OCI-LY1 (cell line): ENCODE results near the gene SLC9A7.
A peak's percentile ranks its signal among the peaks of the same experiment; 100 is the strongest.
"Not testable (repeated sequence)": the region's sequence is repeated elsewhere in the genome, so short reads cannot be mapped to it uniquely, and the experiment has no call there.

ENCODE experiments used
- H2AFZ ChIP-seq: fragments of 200-600 bp; sonication (generic), shearing (Covaris generic); 2 replicates; pipeline ENCODE4 v1.6.0; 2014; ENCODE audit warnings: antibody characterized with exemption, mild to moderate bottlenecking, low read length
- H3F3A ChIP-seq: fragments of 200-600 bp; sonication (generic), shearing (Covaris generic); 2 replicates; pipeline ENCODE4 v1.6.0; 2014; ENCODE audit warnings: mild to moderate bottlenecking, antibody characterized with exemption, low read length, moderate library complexity; ENCODE audit not compliant: insufficient read depth
- H3K27ac ChIP-seq: fragments of 200-600 bp; sonication (generic); 2 replicates; pipeline ENCODE4 v1.5.1; 2014; ENCODE audit warnings: low read length, mixed run types, mild to moderate bottlenecking, low read depth; ENCODE audit not compliant: poor library complexity, severe bottlenecking
- H3K27me3 ChIP-seq: fragments of 200-600 bp; sonication (generic); 2 replicates; pipeline ENCODE4 v1.6.0; 2014; ENCODE audit warnings: antibody characterized with exemption, mild to moderate bottlenecking, low read length, moderate library complexity; ENCODE audit not compliant: insufficient read depth
- H3K36me3 ChIP-seq: fragments of 200-600 bp; sonication (generic); 2 replicates; pipeline ENCODE4 v1.6.1; 2014; ENCODE audit warnings: mild to moderate bottlenecking, antibody characterized with exemption, low read length, moderate library complexity, mixed read lengths; ENCODE audit not compliant: insufficient read depth
- H3K4me1 ChIP-seq: fragments of 200-600 bp; sonication (generic); 2 replicates; pipeline ENCODE4 v1.5.1; 2014; ENCODE audit warnings: mild to moderate bottlenecking, low read length, moderate library complexity; ENCODE audit not compliant: insufficient read depth, severe bottlenecking
- H3K4me2 ChIP-seq: fragments of 200-600 bp; sonication (generic), shearing (Covaris generic); 2 replicates; pipeline ENCODE4 v1.6.1; 2014; ENCODE audit warnings: low read length
- H3K4me3 ChIP-seq: fragments of 200-600 bp; sonication (generic); 2 replicates; pipeline ENCODE4 v1.5.1; 2014; ENCODE audit warnings: low read length, low read depth, mild to moderate bottlenecking, mixed read lengths; ENCODE audit not compliant: poor library complexity, severe bottlenecking
- H3K79me2 ChIP-seq: fragments of 200-600 bp; shearing (Covaris generic); 2 replicates; pipeline ENCODE4 v1.6.1; 2016; ENCODE audit warnings: mixed run types, low read length, mixed read lengths; ENCODE audit not compliant: insufficient read depth
- H3K9ac ChIP-seq: fragments of 200-600 bp; sonication (generic), shearing (Covaris generic); 2 replicates; pipeline ENCODE4 v1.6.1; 2014; ENCODE audit warnings: mild to moderate bottlenecking, low read length, mixed read lengths
- H3K9me2 ChIP-seq: fragments of 200-600 bp; sonication (generic), shearing (Covaris generic); 2 replicates; pipeline ENCODE4 v1.6.1; 2014; ENCODE audit warnings: low read depth, mild to moderate bottlenecking, low read length, mixed read lengths
- H3K9me3 ChIP-seq: fragments of 200-600 bp; shearing (Covaris generic); 2 replicates; pipeline ENCODE4 v1.6.1; 2014; ENCODE audit warnings: low read length, mixed read lengths
- H4K20me1 ChIP-seq: fragments of 200-600 bp; sonication (generic), shearing (Covaris generic); 2 replicates; pipeline ENCODE4 v1.6.0; 2016; ENCODE audit warnings: mild to moderate bottlenecking, low read length; ENCODE audit not compliant: insufficient read depth
- CTCF ChIP-seq: fragments of 200-600 bp; sonication (generic), shearing (Covaris generic); IDR thresholded peaks from 2 replicates; pipeline ENCODE4 v1.5.1; 2017; ENCODE audit warnings: mild to moderate bottlenecking, antibody characterized with exemption, low read length, moderate library complexity, mixed read lengths
- EZH2 ChIP-seq: fragments of 200-600 bp; sonication (generic), shearing (Covaris generic); IDR thresholded peaks from 2 replicates; pipeline ENCODE4 v1.8.0; 2017; ENCODE audit warnings: borderline replicate concordance, mixed run types, mild to moderate bottlenecking, antibody characterized with exemption, low read length, moderate library complexity, mixed read lengths

Gene SLC9A7

DNA sequence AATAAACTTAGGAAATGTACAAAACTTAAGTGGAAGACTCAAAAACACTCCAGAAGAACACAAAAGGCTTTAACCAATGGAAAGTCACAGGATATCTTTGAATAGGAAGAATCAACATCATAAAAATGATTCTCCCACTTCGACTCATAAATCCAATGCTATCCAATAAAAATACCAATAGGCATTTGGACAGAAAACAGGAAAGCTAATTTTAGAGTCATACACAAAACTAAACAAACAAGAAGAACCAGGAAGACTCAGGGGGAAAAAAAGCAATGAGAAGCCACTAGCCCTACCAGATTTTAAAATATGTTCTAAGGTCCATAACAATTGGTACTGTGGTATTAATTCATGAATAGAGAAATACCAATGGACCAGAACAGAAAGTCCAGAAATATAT lies 28.2 kb downstream of the SLC9A7 start:
- Histone ChIP-seq H3K27me3 (no peaks in the 10 kb centered on the region), H3K4me2 (no peak overlapping the region), H4K20me1 (no peaks in the 10 kb centered on the region), H3K9me3 (0 out of 2 replicates have a peak, but pooled peaks cover 1% of the 10 kb centered on the region), H3K36me3 (no peaks in the 10 kb centered on the region; the same call in 1 of the 2 replicates), H2AFZ (no peak overlapping the region), H3K79me2 (peaks cover 37% of the 10 kb centered on the region), H3K9me2 (no peaks in the 10 kb centered on the region), H3F3A (no peaks in the 10 kb centered on the region), H3K27ac (no peak overlapping the region), H3K9ac (no peak overlapping the region), H3K4me1 (no peaks in the 10 kb centered on the region), H3K4me3 (no peak overlapping the region)
- TF ChIP-seq EZH2 (no peak), CTCF (no peak)

GRCh38 chrX:46727441-46727840 lies 31.5 kb downstream of the SLC9A7 start:
- Histone ChIP-seq H2AFZ (no peak overlapping the region), H3K36me3 (no peaks in the 10 kb centered on the region), H4K20me1 (no peaks in the 10 kb centered on the region), H3K27ac (no peak overlapping the region), H3K27me3 (no peaks in the 10 kb centered on the region), H3K79me2 (peaks cover 38% of the 10 kb centered on the region; the same call in 1 of the 2 replicates), H3K9me3 (no peaks in the 10 kb centered on the region), H3K9ac (no peak overlapping the region), H3K9me2 (no peaks in the 10 kb centered on the region), H3F3A (no peaks in the 10 kb centered on the region; the same call in 1 of the 2 replicates), H3K4me2 (no peak overlapping the region), H3K4me3 (no peak overlapping the region), H3K4me1 (peaks cover 15% of the 10 kb centered on the region)
- TF ChIP-seq CTCF (no peak), EZH2 (no peak)

DNA sequence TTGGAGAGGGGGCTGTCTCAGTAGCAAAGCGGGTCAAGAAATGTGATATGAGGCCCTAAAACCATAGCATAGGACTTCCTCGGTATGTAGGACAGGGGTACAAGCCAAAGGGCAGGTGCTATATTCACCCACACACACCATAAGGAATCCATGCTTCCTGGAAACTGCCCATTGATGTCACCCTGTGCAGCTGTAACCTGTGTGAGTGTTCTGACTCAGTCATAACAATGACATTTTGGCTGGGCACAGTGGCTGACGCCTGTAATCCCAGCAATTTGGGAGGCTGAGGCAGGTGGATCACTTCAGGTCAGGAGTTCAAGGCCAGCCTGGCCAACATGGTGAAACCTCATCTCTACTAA lies 35.4 kb downstream of the SLC9A7 start:
- not testable (repeated sequence) for H3F3A ChIP-seq, H3K36me3 ChIP-seq, H3K4me3 ChIP-seq, H3K27me3 ChIP-seq, H2AFZ ChIP-seq, H3K9me3 ChIP-seq, H3K9me2 ChIP-seq, H3K9ac ChIP-seq, H4K20me1 ChIP-seq
- Histone ChIP-seq H3K79me2 (peaks cover 46% of the 10 kb centered on the region), H3K27ac (peak overlapping the region; percentile 68), H3K4me1 (peaks cover 37% of the 10 kb centered on the region), H3K4me2 (peak overlapping the region; percentile 46; the same call in 1 of the 2 replicates)
